CD14-positive monocyte (primary cell): ENCODE results near the gene ATP5F1E. TPM values are rescaled to one million over a fixed set of nuclear protein-coding genes. Genes with fewer than 3 reads are reported as not detected.

Source experiments
- DNase-seq, 3 donors: peaks; one replicate each; pipeline ENCODE4 v3.0.0-alpha.2; 2011 to 2022
- H2AFZ ChIP-seq: 2 replicates; pipeline ENCODE4 v1.6.0; 2012; ENCODE audit warnings: mild to moderate bottlenecking, low read depth, low read length, inconsistent platforms; ENCODE audit not compliant: insufficient read depth, poor library complexity, severe bottlenecking
- H3K27ac ChIP-seq, 2 donors: 1 replicate in 1 of 2; 2 replicates in 1 of 2; pipeline ENCODE4 v1.5.1; 2012 to 2013; ENCODE audit warnings: low read length in 2 of 2, control low read depth in 1 of 2, inconsistent platforms in 1 of 2, low read depth in 1 of 2, mild to moderate bottlenecking in 1 of 2
- H3K27me3 ChIP-seq, 2 donors: one replicate each; pipeline versions ENCODE4 v1.6.0 to v1.6.1; 2011 to 2013; ENCODE audit warnings: low read length in 2 of 2; ENCODE audit not compliant: control insufficient read depth in 2 of 2, insufficient read depth in 2 of 2
- H3K36me3 ChIP-seq, 2 donors: replicated peaks in 1 of 2; 1 replicate in 1 of 2; 2 replicates in 1 of 2; pipeline versions ENCODE4 v1.5.1 to v1.6.1; 2012 to 2013; ENCODE audit warnings: low read length in 2 of 2, control low read depth in 1 of 2, inconsistent platforms in 1 of 2, mild to moderate bottlenecking in 1 of 2; ENCODE audit not compliant: insufficient read depth in 2 of 2, control insufficient read depth in 1 of 2
- H3K4me1 ChIP-seq, 2 donors: 1 replicate in 1 of 2; 2 replicates in 1 of 2; pipeline versions ENCODE4 v1.5.1 to v1.6.1; 2012 to 2013; ENCODE audit warnings: low read length in 2 of 2, control low read depth in 1 of 2, inconsistent platforms in 1 of 2, mild to moderate bottlenecking in 1 of 2, moderate library complexity in 1 of 2; ENCODE audit not compliant: insufficient read depth in 2 of 2, control insufficient read depth in 1 of 2
- H3K4me2 ChIP-seq: replicated peaks from 2 replicates; pipeline ENCODE3; 2012; ENCODE audit warnings: low read length, moderate library complexity, mild to moderate bottlenecking; ENCODE audit not compliant: poor library complexity, severe bottlenecking; ENCODE audit errors: extremely low read depth
- H3K4me3 ChIP-seq, 3 experiments: fragments of 200-600 bp in 1 of 3; sonication (generic) in 1 of 3; replicated peaks in 1 of 3; 1 replicate in 2 of 3; 2 replicates in 1 of 3; pipeline ENCODE4 v1.5.1; 2011 to 2013; ENCODE audit warnings: low read length in 3 of 3, mild to moderate bottlenecking in 3 of 3, control low read depth in 2 of 3, low read depth in 2 of 3, inconsistent platforms in 1 of 3, moderate library complexity in 1 of 3
- H3K79me2 ChIP-seq: 2 replicates; pipeline ENCODE4 v1.6.0; 2012; ENCODE audit warnings: mild to moderate bottlenecking, control low read depth, inconsistent platforms, low read length, moderate library complexity; ENCODE audit not compliant: insufficient read depth
- H3K9ac ChIP-seq: 2 replicates; pipeline ENCODE4 v1.6.0; 2017; ENCODE audit warnings: low read length, mild to moderate bottlenecking; ENCODE audit not compliant: insufficient read depth, poor library complexity, severe bottlenecking
- H3K9me3 ChIP-seq, 2 donors: replicated peaks in 1 of 2; 1 replicate in 1 of 2; 2 replicates in 1 of 2; pipeline versions ENCODE4 v1.5.1 to v1.6.1; 2012 to 2013; ENCODE audit warnings: low read length in 2 of 2, control low read depth in 1 of 2; ENCODE audit not compliant: control insufficient read depth in 1 of 2, insufficient read depth in 1 of 2
- H4K20me1 ChIP-seq: 2 replicates; pipeline ENCODE4 v1.6.0; 2012; ENCODE audit warnings: mild to moderate bottlenecking, low read length, control low read depth, moderate library complexity; ENCODE audit not compliant: insufficient read depth
- H3K27ac Mint-ChIP-seq, 7 donors: one replicate each; pipeline ENCODE4 v1.8.0; 2020; ENCODE audit warnings: mild to moderate bottlenecking in 7 of 7, mixed read lengths in 7 of 7, moderate library complexity in 6 of 7, inconsistent platforms in 2 of 7
- H3K27me3 Mint-ChIP-seq, 3 donors: one replicate each; pipeline ENCODE4 v1.8.0; 2021 to 2022; ENCODE audit warnings: low read depth in 3 of 3, mild to moderate bottlenecking in 3 of 3, mixed read lengths in 3 of 3, moderate library complexity in 3 of 3, inconsistent platforms in 1 of 3
- H3K36me3 Mint-ChIP-seq, 2 donors: one replicate each; pipeline ENCODE4 v1.8.0; 2020; ENCODE audit warnings: mixed read lengths in 2 of 2, inconsistent platforms in 1 of 2, mild to moderate bottlenecking in 1 of 2
- H3K4me1 Mint-ChIP-seq: one replicate; pipeline ENCODE4 v1.8.0; 2020; ENCODE audit warnings: mild to moderate bottlenecking, mixed read lengths
- H3K4me3 Mint-ChIP-seq, 2 donors: one replicate each; pipeline ENCODE4 v1.8.0; 2020; ENCODE audit warnings: mild to moderate bottlenecking in 2 of 2, mixed read lengths in 2 of 2, moderate library complexity in 1 of 2
- H3K9me3 Mint-ChIP-seq, 7 donors: one replicate each; pipeline ENCODE4 v1.8.0; 2020 to 2022; ENCODE audit warnings: mixed read lengths in 7 of 7, mild to moderate bottlenecking in 6 of 7, moderate library complexity in 6 of 7, inconsistent platforms in 2 of 7
- CTCF ChIP-seq: fragments of 200-600 bp; IDR thresholded peaks from one replicate; pipeline ENCODE4 v1.8.0; 2022; ENCODE audit warnings: antibody characterized with exemption, mild to moderate bottlenecking
- WGBS: methylation state at CpG from one replicate; pipeline ENCODE4 v1.1.5; 2013; ENCODE audit warnings: missing lambda C conversion rate; ENCODE audit not compliant: insufficient coverage; 5-methylcytosine and 5-hydroxymethylcytosine counted together
- intact Hi-C, 2 donors: fragments of 100-400 bp; cut with micrococcal nuclease; formaldehyde crosslinking; loops; one replicate each; pipeline versions ENCODE4 v1.15.0 to v1.15.1; 2023
- polyA plus RNA-seq, 3 donors: library from polyadenylated mRNA; depleted of rRNA in 1 of 3; unstranded in 2 of 3; stranded (reverse) in 1 of 3; fragments of 300-500 nt in 2 of 3; fragments of >200 nt in 1 of 3; fragmentation: Illumina TruSeq in 2 of 3; gene quantifications; 1 replicate in 2 of 3; 2 replicates in 1 of 3; pipeline ENCODE4 v1.2.3, GENCODE V29; 2012 to 2021

The ATP5F1E gene
- polyA plus RNA-seq, 3 donors, result 39.0 to 105 (median 102) TPM

GRCh38 chr20:59001449-59002171, 30.5 kb downstream of the ATP5F1E start:
- Histone ChIP-seq H3K4me1 (peaks cover 36 to 48% of the 10 kb centered on the region in 2 donors), H4K20me1 (peaks cover 96% of the 10 kb centered on the region), H2AFZ (no peak overlapping the region), H3K27me3 (no peaks in the 10 kb centered on the region), H3K79me2 (peaks cover 91% of the 10 kb centered on the region), H3K9ac (no peak overlapping the region), H3K9me3 (no peaks in the 10 kb centered on the region), H3K4me2 (no peak overlapping the region), H3K27ac (peak overlapping the region; percentile 95 to 98), H3K4me3 (no peak overlapping the region), H3K36me3 (peaks cover 72 to 75% of the 10 kb centered on the region in 2 donors)
- H3K9me3 Mint-ChIP-seq, result peaks cover 0 to 1% (median 0%) of the 10 kb centered on the region in 7 donors
- no peak overlapping the region for H3K4me3 Mint-ChIP-seq
- peak overlapping the region in 5 of 7 donors; percentile 63 to 88 (median 84) for H3K27ac Mint-ChIP-seq
- H3K36me3 Mint-ChIP-seq, result peaks cover 66 to 82% of the 10 kb centered on the region in 2 donors
- H3K27me3 Mint-ChIP-seq, result no peaks in the 10 kb centered on the region
- intact Hi-C loops, result loop anchor here in 1 of 2 donors (10.0 kb wide), 1 partner anchor 117 kb away; no protein-coding TSS in a partner anchor
- 95% methylated on average over 26 of the region's 27 CpGs for WGBS
- TF ChIP-seq CTCF, result no peak
- DNase-seq, result no peak
- H3K4me1 Mint-ChIP-seq, result peaks cover 41% of the 10 kb centered on the region

DNA sequence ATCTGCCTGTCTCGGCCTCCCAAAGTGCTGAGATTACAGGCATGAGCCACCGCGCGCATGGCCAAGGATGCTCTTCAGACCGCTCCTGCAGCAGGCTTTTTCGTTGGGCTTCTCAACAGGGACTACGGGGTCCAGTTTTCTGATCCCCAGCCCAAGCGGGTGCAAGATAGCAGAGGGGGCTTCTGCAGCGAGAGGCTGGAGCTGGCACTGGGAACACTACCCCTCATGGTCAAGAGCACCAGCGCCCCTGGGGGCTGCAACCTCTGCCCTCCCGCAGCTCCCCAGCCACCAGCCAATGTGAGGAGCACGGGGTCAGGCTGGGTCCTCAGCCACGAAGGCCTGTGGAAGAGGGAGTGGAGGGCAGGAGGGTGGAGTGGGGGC, 31.1 kb downstream of the ATP5F1E start:
- H3K9ac ChIP-seq, result no peak overlapping the region
- peaks cover 32 to 46% of the 10 kb centered on the region in 2 donors for H3K4me1 ChIP-seq
- peaks cover 91% of the 10 kb centered on the region for H3K79me2 ChIP-seq
- H3K27me3 Mint-ChIP-seq, result no peaks in the 10 kb centered on the region
- H3K36me3 Mint-ChIP-seq, result peaks cover 72 to 87% of the 10 kb centered on the region in 2 donors
- WGBS, result 90% methylated on average over 12 of the region's 13 CpGs
- peaks cover 0 to 1% (median 0%) of the 10 kb centered on the region in 7 donors for H3K9me3 Mint-ChIP-seq
- H3K27ac ChIP-seq, result peak overlapping the region in 1 of 2 donors; percentile 98
- H3K4me1 Mint-ChIP-seq, result peaks cover 41% of the 10 kb centered on the region
- H3K36me3 ChIP-seq, result peaks cover 77 to 80% of the 10 kb centered on the region in 2 donors
- no peak for DNase-seq
- H4K20me1 ChIP-seq, result peaks cover 98% of the 10 kb centered on the region
- no peak overlapping the region for H2AFZ ChIP-seq
- H3K9me3 ChIP-seq, result no peaks in the 10 kb centered on the region
- no peaks in the 10 kb centered on the region for H3K27me3 ChIP-seq
- H3K27ac Mint-ChIP-seq, result peak overlapping the region in 5 of 7 donors; percentile 19 to 88 (median 81)
- intact Hi-C loops, result loop anchor here in 1 of 2 donors (10.0 kb wide), 1 partner anchor 116 kb away; no protein-coding TSS in a partner anchor
- no peak overlapping the region for H3K4me3 Mint-ChIP-seq
- H3K4me2 ChIP-seq, result no peak overlapping the region
- TF ChIP-seq CTCF, result no peak
- H3K4me3 ChIP-seq, result no peak overlapping the region
